ENCODE measurements around the gene TEX26.

Gene TEX26

DNA sequence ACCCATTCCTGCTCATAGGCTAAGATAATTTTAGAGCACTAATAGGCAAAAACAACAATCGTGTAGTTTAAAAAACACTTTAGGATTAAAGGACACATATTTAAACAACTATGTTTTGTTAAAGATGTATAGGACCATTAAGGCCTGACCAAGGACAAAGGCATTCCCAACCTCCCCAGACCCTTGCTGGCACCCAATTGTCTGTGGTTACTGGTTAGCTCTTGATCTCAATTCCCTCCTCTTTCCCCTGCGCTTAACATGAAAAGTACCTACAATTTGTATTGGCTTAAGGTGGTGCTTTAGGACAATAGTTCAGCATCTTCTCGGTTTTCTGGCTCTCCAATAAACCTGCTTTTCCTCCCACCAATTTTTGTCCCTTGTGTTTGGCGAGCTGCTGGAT lies 51.0 kb downstream of the TEX26 start:
- DNase-seq (ENCODE audit: low read depth): no peak
- no peak overlapping the region for H3K4me3 ChIP-seq (ENCODE audit: low read depth, low read length)
- no peak for TF ChIP-seq CTCF (IDR thresholded peaks at IDR 0.05; ENCODE audit: low read depth, low read length, missing control alignments)

DNA sequence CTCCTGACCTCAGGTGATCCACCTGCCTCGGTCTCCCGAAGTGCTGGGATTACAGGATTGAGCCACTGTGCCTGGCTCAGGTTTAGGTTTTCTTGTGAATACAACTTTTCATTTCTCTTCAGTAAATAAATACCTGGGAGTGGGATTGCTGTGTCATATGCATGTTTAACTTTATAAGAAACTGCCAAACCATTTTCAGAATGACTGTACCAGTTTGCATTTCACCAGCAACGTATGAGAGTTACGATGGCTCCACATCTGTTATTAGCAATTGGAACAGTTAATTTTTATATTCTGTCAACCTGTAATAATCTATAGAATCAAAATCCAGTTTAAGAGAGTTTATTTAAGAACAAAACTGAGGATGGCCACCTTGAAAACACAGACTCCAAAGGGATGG lies 52.2 kb downstream of the TEX26 start:
- DNase-seq (ENCODE audit: low read depth): no peak
- TF ChIP-seq CTCF (IDR thresholded peaks at IDR 0.05; ENCODE audit: low read depth, low read length, missing control alignments): no peak
- H3K4me3 ChIP-seq (ENCODE audit: low read depth, low read length): no peak overlapping the region

- TF ChIP-seq CTCF (IDR thresholded peaks at IDR 0.05; ENCODE audit: low read depth, low read length, missing control alignments): no peak
- no peak overlapping the region for H3K4me3 ChIP-seq (ENCODE audit: low read depth, low read length)
- DNase-seq (ENCODE audit: low read depth): no peak
These were observed 53.3 kb downstream of the TEX26 start for GRCh38 chr13:30985637-30986205.

GRCh38 chr13:30991184-30991583 lies 58.7 kb downstream of the TEX26 start:
- TF ChIP-seq CTCF (IDR thresholded peaks at IDR 0.05; ENCODE audit: low read depth, low read length, missing control alignments): no peak
- no peak for DNase-seq (ENCODE audit: low read depth)
- H3K4me3 ChIP-seq (ENCODE audit: low read depth, low read length): no peak overlapping the region

- TF ChIP-seq CTCF (IDR thresholded peaks at IDR 0.05; ENCODE audit: low read depth, low read length, missing control alignments): no peak
- DNase-seq (ENCODE audit: low read depth): no peak
- H3K4me3 ChIP-seq (ENCODE audit: low read depth, low read length): no peak overlapping the region
These were observed 59.5 kb downstream of the TEX26 start for GRCh38 chr13:30991922-30992321.

GRCh38 chr13:30995331-30995730 lies 62.9 kb downstream of the TEX26 start:
- H3K4me3 ChIP-seq (ENCODE audit: low read depth, low read length): no peak overlapping the region
- DNase-seq (ENCODE audit: low read depth): no peak
- no peak for TF ChIP-seq CTCF (IDR thresholded peaks at IDR 0.05; ENCODE audit: low read depth, low read length, missing control alignments)

DNA sequence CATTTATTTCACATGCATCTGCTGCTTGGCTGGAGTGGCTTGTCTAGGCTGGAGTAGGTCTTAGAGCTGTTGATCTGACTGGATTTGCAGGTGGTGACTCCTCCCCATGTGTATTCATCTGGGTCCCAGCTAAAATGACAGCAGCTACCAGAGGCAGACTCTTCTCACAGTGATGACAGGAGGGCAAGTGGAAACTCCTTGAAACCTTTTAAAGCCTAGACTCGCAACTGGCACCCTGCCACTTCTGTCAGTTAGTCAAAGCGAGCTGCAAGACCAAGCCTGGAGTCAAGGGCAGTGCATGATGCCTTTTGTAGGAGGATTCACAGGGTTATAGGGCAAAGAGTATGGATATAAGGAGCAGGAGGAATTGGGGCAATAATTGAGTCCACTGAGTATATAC lies 65.2 kb downstream of the TEX26 start:
- DNase-seq (ENCODE audit: low read depth): no peak
- H3K4me3 ChIP-seq (ENCODE audit: low read depth, low read length): no peak overlapping the region
- no peak for TF ChIP-seq CTCF (IDR thresholded peaks at IDR 0.05; ENCODE audit: low read depth, low read length, missing control alignments)
